Hematopoietic multipotent progenitor cell treated with erythropoietin and hydrocortisone succinate and interleukin-3 and kit ligand, for 15 days (in vitro differentiated cells): Measurements from ENCODE around the gene BEND7.
"Not testable (repeated sequence)": the region's sequence is repeated elsewhere in the genome, so short reads cannot be mapped to it uniquely, and the experiment has no call there.

Experiments used
- DNase-seq: peaks from one replicate; pipeline ENCODE4 v3.0.0-alpha.2; 2015; ENCODE audit warnings: low spot score

BEND7 gene

GRCh38 chr10:13528875-13529713 lies at the start of gene BEND7:
BEND7 (minus strand) TSS chr10:13529014; CDS start chr10:13528533, 481 bp downstream.
- DNase-seq: no peak

- no peak for DNase-seq
Measured at GRCh38 chr10:13573960-13574359, 45.1 kb upstream of the BEND7 start.

- no peak for DNase-seq
Measured at GRCh38 chr10:13571541-13571940, 42.7 kb upstream of the BEND7 start.

GRCh38 chr10:13567030-13567429 lies 38.2 kb upstream of the BEND7 start:
- DNase-seq: no peak

GRCh38 chr10:13564576-13564975 lies 35.8 kb upstream of the BEND7 start:
- no peak for DNase-seq

GRCh38 chr10:13563481-13564445 lies 34.9 kb upstream of the BEND7 start:
- DNase-seq: no peak

GRCh38 chr10:13560597-13560996 lies 31.8 kb upstream of the BEND7 start:
- DNase-seq: no peak

GRCh38 chr10:13559124-13559700 lies 30.4 kb upstream of the BEND7 start:
- DNase-seq: no peak

GRCh38 chr10:13555884-13556510 lies 27.2 kb upstream of the BEND7 start:
- DNase-seq: no peak

GRCh38 chr10:13550802-13551201 lies 22.0 kb upstream of the BEND7 start:
- DNase-seq: no peak

GRCh38 chr10:13542533-13542932 lies 13.7 kb upstream of the BEND7 start:
- no peak for DNase-seq

GRCh38 chr10:13537985-13538384 lies 9.2 kb upstream of the BEND7 start:
- not testable (repeated sequence) for DNase-seq

GRCh38 chr10:13536674-13537366 lies 8.0 kb upstream of the BEND7 start:
- no peak for DNase-seq

- DNase-seq: no peak
Measured at GRCh38 chr10:13535346-13535745, 6.5 kb upstream of the BEND7 start.

GRCh38 chr10:13529714-13529973 lies 830 bp upstream of the BEND7 start:
- DNase-seq: no peak

- DNase-seq: no peak
Measured at GRCh38 chr10:13528123-13528874, 515 bp downstream of the BEND7 start.

GRCh38 chr10:13527864-13528122 lies 1.0 kb downstream of the BEND7 start:
- no peak for DNase-seq

GRCh38 chr10:13526948-13527863 lies 1.6 kb downstream of the BEND7 start:
- no peak for DNase-seq

- DNase-seq: no peak
Measured at GRCh38 chr10:13525663-13526062, 3.2 kb downstream of the BEND7 start.

GRCh38 chr10:13521026-13521425 lies 7.8 kb downstream of the BEND7 start:
- no peak for DNase-seq
